ENCODE data around the gene RHBG. TPM values are rescaled to one million over a fixed set of nuclear protein-coding genes. Genes with fewer than 3 reads are reported as not detected.

Gene RHBG
- polyA plus RNA-seq, 1 donor = 35.4 TPM

- Histone ChIP-seq H3K9me3 (ENCODE audit: control insufficient read depth, low read depth, low read length) (peaks cover 14% of the 10 kb centered on the region), H3K4me1 (ENCODE audit: control insufficient read depth, insufficient read depth, low read length) (peaks cover 7% of the 10 kb centered on the region), H3K4me3 (ENCODE audit: low read length) (no peak overlapping the region), H3K27me3 (ENCODE audit: control insufficient read depth, insufficient read depth, low read length) (peaks cover 99% of the 10 kb centered on the region), H3K27ac (ENCODE audit: low read length) (no peak overlapping the region), H3K36me3 (ENCODE audit: control insufficient read depth, insufficient read depth, low read length) (no peaks in the 10 kb centered on the region)
- DNase-seq = no peak
- 0% methylated on average over 1 of the region's 4 CpGs for WGBS (ENCODE audit: insufficient coverage, low lambda C conversion rate)
Observed at GRCh38 chr1:156433032-156433431, 64.0 kb downstream of the RHBG start.

GRCh38 chr1:156433602-156434001 is 64.6 kb downstream of the RHBG start:
- no peaks in the 10 kb centered on the region for H3K36me3 ChIP-seq (ENCODE audit: control insufficient read depth, insufficient read depth, low read length)
- H3K4me3 ChIP-seq (ENCODE audit: low read length) = no peak overlapping the region
- no peak overlapping the region for H3K27ac ChIP-seq (ENCODE audit: low read length)
- peaks cover 99% of the 10 kb centered on the region for H3K27me3 ChIP-seq (ENCODE audit: control insufficient read depth, insufficient read depth, low read length)
- peaks cover 14% of the 10 kb centered on the region for H3K9me3 ChIP-seq (ENCODE audit: control insufficient read depth, low read depth, low read length)
- H3K4me1 ChIP-seq (ENCODE audit: control insufficient read depth, insufficient read depth, low read length) = peaks cover 7% of the 10 kb centered on the region
- no CpG with 5 or more reads among the region's 1 CpG for WGBS (ENCODE audit: insufficient coverage, low lambda C conversion rate)
- DNase-seq = no peak

Other genes with a start within 250 kb of the RHBG start
- gene SEMA4A, start 215.6 kb upstream of the RHBG start, polyA plus RNA-seq = 6.4 TPM
- gene SLC25A44, start 175.1 kb upstream of the RHBG start, polyA plus RNA-seq = 35.4 TPM
- 63.4 TPM for gene PMF1, start 156.2 kb upstream of the RHBG start, polyA plus RNA-seq
- 5.8 TPM for gene BGLAP, start 127.0 kb upstream of the RHBG start, polyA plus RNA-seq
- 12.9 TPM for gene PAQR6, start 121.2 kb upstream of the RHBG start, polyA plus RNA-seq
- 57.3 TPM for gene SMG5, start 86.4 kb upstream of the RHBG start, polyA plus RNA-seq
- 7.3 TPM for gene TMEM79, start 84.9 kb upstream of the RHBG start, polyA plus RNA-seq
- gene GLMP, start 73.5 kb upstream of the RHBG start, polyA plus RNA-seq = 170 TPM
- gene VHLL, start 69.9 kb upstream of the RHBG start, polyA plus RNA-seq = not detected
- 215 TPM for gene CCT3, start 30.9 kb upstream of the RHBG start, polyA plus RNA-seq
- gene TSACC, start 30.7 kb upstream of the RHBG start, polyA plus RNA-seq = 0.81 TPM
- gene MEF2D, start 131.6 kb downstream of the RHBG start, polyA plus RNA-seq = 25.0 TPM
- 13.9 TPM for gene IQGAP3, start 203.4 kb downstream of the RHBG start, polyA plus RNA-seq
- 0.15 TPM for gene TTC24, start 210.5 kb downstream of the RHBG start, polyA plus RNA-seq
- gene NAXE, start 222.6 kb downstream of the RHBG start, polyA plus RNA-seq = 66.9 TPM
- 25.9 TPM for gene GPATCH4, start 232.3 kb downstream of the RHBG start, polyA plus RNA-seq

All from large intestine (tissue), 3 donors.